Tibial nerve (tissue), 3 donors: ENCODE measurements around the gene COL1A1.

Source experiments
- EP300 ChIP-seq, 2 donors: sonication (generic); formaldehyde crosslinking; IDR thresholded peaks; one replicate each; pipeline ENCODE4 v1.6.1; 2017; ENCODE audit warnings: antibody characterized with exemption in 2 of 2, mild to moderate bottlenecking in 1 of 2
- POLR2A ChIP-seq, 2 donors: fragments of 450-650 bp; IDR thresholded peaks; one replicate each; pipeline ENCODE4 v1.6.1; 2017; ENCODE audit warnings: antibody characterized with exemption in 2 of 2, mild to moderate bottlenecking in 2 of 2, moderate library complexity in 2 of 2

- TF ChIP-seq EP300 (IDR thresholded peaks at IDR 0.05) (no peak), POLR2A (IDR thresholded peaks at IDR 0.05) (no peak)
Observed at GRCh38 chr17:50212121-50212843, 10.9 kb upstream of the COL1A1 start.
